Liver (tissue), 9 donors: Measurements from ENCODE around the gene MACROH2A1. TPM values are rescaled to one million over a fixed set of nuclear protein-coding genes. Genes with fewer than 3 reads are reported as not detected.

ENCODE experiments used
- DNase-seq: peaks from one replicate; pipeline ENCODE4 v3.0.0-alpha.2; 2017; ENCODE audit warnings: low spot score
- H3K27ac ChIP-seq, 2 donors: one replicate each; pipeline ENCODE4 v1.7.0; 2013; ENCODE audit warnings: inconsistent platforms in 2 of 2, low read length in 2 of 2, control low read depth in 1 of 2, low read depth in 1 of 2, mild to moderate bottlenecking in 1 of 2
- H3K27me3 ChIP-seq, 4 donors: one replicate each; pipeline versions ENCODE4 v1.6.1 to v1.7.0; 2013; ENCODE audit warnings: low read length in 3 of 4, inconsistent platforms in 1 of 4, mild to moderate bottlenecking in 1 of 4, moderate library complexity in 1 of 4; ENCODE audit not compliant: control insufficient read depth in 4 of 4, insufficient read depth in 4 of 4
- H3K36me3 ChIP-seq, 4 donors: one replicate each; pipeline versions ENCODE4 v1.6.1 to v1.7.0; 2013; ENCODE audit warnings: low read length in 3 of 4, mild to moderate bottlenecking in 3 of 4, low read depth in 1 of 4, moderate library complexity in 1 of 4; ENCODE audit not compliant: control insufficient read depth in 4 of 4, insufficient read depth in 3 of 4
- H3K4me1 ChIP-seq, 4 donors: one replicate each; pipeline versions ENCODE4 v1.6.1 to v1.7.0; 2013; ENCODE audit warnings: low read length in 3 of 4, mild to moderate bottlenecking in 3 of 4, moderate library complexity in 1 of 4; ENCODE audit not compliant: control insufficient read depth in 4 of 4, insufficient read depth in 4 of 4
- H3K4me3 ChIP-seq, 3 donors: one replicate each; pipeline versions ENCODE4 v1.6.1 to v1.7.0; 2013; ENCODE audit warnings: low read length in 3 of 3, control low read depth in 1 of 3, low read depth in 1 of 3, mild to moderate bottlenecking in 1 of 3
- H3K9ac ChIP-seq, 2 donors: one replicate each; pipeline ENCODE4 v1.7.0; 2013; ENCODE audit warnings: low read length in 2 of 2, mild to moderate bottlenecking in 2 of 2, moderate library complexity in 2 of 2, control low read depth in 1 of 2, low read depth in 1 of 2
- H3K9me3 ChIP-seq, 4 donors: one replicate each; pipeline versions ENCODE4 v1.6.1 to v1.7.0; 2013; ENCODE audit warnings: low read length in 3 of 4; ENCODE audit not compliant: control insufficient read depth in 4 of 4
- EGR1 ChIP-seq, 2 donors: IDR thresholded peaks; 2 replicates each; pipeline ENCODE4 v1.6.1; 2016 to 2018; ENCODE audit warnings: antibody characterized with exemption in 2 of 2, low read depth in 2 of 2
- FOXA1 ChIP-seq: IDR thresholded peaks from 2 replicates; pipeline ENCODE4 v1.6.1; 2016; ENCODE audit warnings: antibody characterized with exemption
- FOXA2 ChIP-seq: IDR thresholded peaks from 2 replicates; pipeline ENCODE4 v1.6.1; 2016; ENCODE audit warnings: antibody characterized with exemption
- GABPA ChIP-seq, 2 donors: IDR thresholded peaks in 1 of 2; conservative IDR thresholded peaks in 1 of 2; 2 replicates each; pipeline ENCODE4 v1.6.1; 2016; ENCODE audit warnings: antibody characterized with exemption in 2 of 2, mild to moderate bottlenecking in 1 of 2, moderate library complexity in 1 of 2
- HNF4A ChIP-seq, 2 donors: conservative IDR thresholded peaks; 2 replicates each; pipeline ENCODE4 v1.6.1; 2016; ENCODE audit warnings: antibody characterized with exemption in 2 of 2, mild to moderate bottlenecking in 2 of 2
- HNF4G ChIP-seq: IDR thresholded peaks from 2 replicates; pipeline ENCODE4 v1.6.1; 2016; ENCODE audit warnings: antibody characterized with exemption
- JUND ChIP-seq, 2 donors: IDR thresholded peaks; 2 replicates each; pipeline ENCODE4 v1.6.1; 2016; ENCODE audit warnings: antibody characterized with exemption in 2 of 2
- NR2F2 ChIP-seq: IDR thresholded peaks from 2 replicates; pipeline ENCODE4 v1.6.1; 2016; ENCODE audit warnings: antibody characterized with exemption
- REST ChIP-seq: IDR thresholded peaks from 2 replicates; pipeline ENCODE4 v1.6.1; 2016; ENCODE audit warnings: antibody characterized with exemption, mild to moderate bottlenecking
- RXRA ChIP-seq, 2 donors: IDR thresholded peaks; 2 replicates each; pipeline ENCODE4 v1.6.1; 2017 to 2018; ENCODE audit warnings: antibody characterized with exemption in 2 of 2, mild to moderate bottlenecking in 1 of 2
- SP1 ChIP-seq: IDR thresholded peaks from 2 replicates; pipeline ENCODE4 v1.6.1; 2018; ENCODE audit warnings: antibody characterized with exemption, mild to moderate bottlenecking
- TAF1 ChIP-seq: conservative IDR thresholded peaks from 2 replicates; pipeline ENCODE4 v1.6.1; 2016; ENCODE audit warnings: antibody characterized with exemption, mild to moderate bottlenecking
- YY1 ChIP-seq: IDR thresholded peaks from 2 replicates; pipeline ENCODE4 v1.6.1; 2016; ENCODE audit warnings: antibody characterized with exemption, mild to moderate bottlenecking
- WGBS: extraction: QIAGEN DNeasy Blood & Tissue Kit; methylation state at CpG from one replicate; pipeline ENCODE4 v1.1.7; 2013; 5-methylcytosine and 5-hydroxymethylcytosine counted together
- polyA plus RNA-seq, 2 donors: library from polyadenylated mRNA; stranded (reverse) in 1 of 2; unstranded in 1 of 2; fragments of 200-250 nt in 1 of 2; fragments of >200 nt in 1 of 2; fragmentation: Nextera tagmentation in 1 of 2; extraction: Ambion mirVana in 1 of 2; gene quantifications; one replicate each; pipeline versions ENCODE4 v1.2.1 to v1.2.3, GENCODE V29; 2013 to 2015
- total RNA-seq, 2 donors: library from RNA; depleted of rRNA; stranded (reverse); fragments of >200 nt; gene quantifications; one replicate each; pipeline ENCODE4 v1.2.3, GENCODE V29; 2014
- TF ChIP-seq, protein P1 (sequence below): fragments of 150-350 bp; IDR thresholded peaks from 2 replicates; pipeline ENCODE4 v1.5.1; 2017; ENCODE audit warnings: improper control_type of control experiment, low read depth, low read length; ENCODE audit not compliant: missing input control
- TF ChIP-seq, protein P2 (sequence below): IDR thresholded peaks from 2 replicates; pipeline ENCODE4 v1.6.1; 2016; ENCODE audit warnings: antibody characterized with exemption
- TF ChIP-seq, protein P3 (sequence below): IDR thresholded peaks from 2 replicates; pipeline ENCODE4 v1.6.1; 2016; ENCODE audit warnings: antibody characterized with exemption
- donor health status: healthy.
- donor health status: healthy.
- donor health status: healthy.
- donor health status: healthy.
- donor health status: healthy.

The MACROH2A1 gene
- total and polyA plus RNA-seq, 4 donors = 33.7 to 113 (median 62.7) TPM

DNA sequence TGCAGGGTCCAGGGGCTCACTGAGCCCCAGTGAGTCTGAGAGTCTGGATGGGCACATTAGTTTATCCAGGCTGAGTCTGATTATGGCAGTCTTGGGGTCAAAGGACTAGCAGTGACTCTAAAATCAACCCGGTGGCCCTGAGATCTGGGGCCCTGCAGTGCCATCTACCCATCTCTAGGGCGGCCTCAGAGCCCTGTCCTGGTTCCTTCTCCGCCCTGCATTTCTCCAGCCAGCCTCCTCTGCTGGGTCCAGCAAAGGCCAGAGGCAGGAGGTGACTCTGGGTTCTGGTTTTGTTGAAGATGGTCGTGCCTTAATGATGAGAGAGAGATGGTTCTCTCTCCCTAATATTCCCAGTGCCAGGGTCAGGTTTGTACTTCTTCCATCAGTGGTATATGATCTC, 33.1 kb upstream of the MACROH2A1 start:
- Histone ChIP-seq H3K9me3 (peaks cover 0 to 12% (median 7%) of the 10 kb centered on the region in 4 donors), H3K9ac (no peak overlapping the region), H3K4me3 (no peak overlapping the region), H3K4me1 (no peaks in the 10 kb centered on the region), H3K36me3 (no peaks in the 10 kb centered on the region), H3K27me3 (no peaks in the 10 kb centered on the region), H3K27ac (no peak overlapping the region)
- TF ChIP-seq NR2F2 = no peak
- TF ChIP-seq, protein P1, sequence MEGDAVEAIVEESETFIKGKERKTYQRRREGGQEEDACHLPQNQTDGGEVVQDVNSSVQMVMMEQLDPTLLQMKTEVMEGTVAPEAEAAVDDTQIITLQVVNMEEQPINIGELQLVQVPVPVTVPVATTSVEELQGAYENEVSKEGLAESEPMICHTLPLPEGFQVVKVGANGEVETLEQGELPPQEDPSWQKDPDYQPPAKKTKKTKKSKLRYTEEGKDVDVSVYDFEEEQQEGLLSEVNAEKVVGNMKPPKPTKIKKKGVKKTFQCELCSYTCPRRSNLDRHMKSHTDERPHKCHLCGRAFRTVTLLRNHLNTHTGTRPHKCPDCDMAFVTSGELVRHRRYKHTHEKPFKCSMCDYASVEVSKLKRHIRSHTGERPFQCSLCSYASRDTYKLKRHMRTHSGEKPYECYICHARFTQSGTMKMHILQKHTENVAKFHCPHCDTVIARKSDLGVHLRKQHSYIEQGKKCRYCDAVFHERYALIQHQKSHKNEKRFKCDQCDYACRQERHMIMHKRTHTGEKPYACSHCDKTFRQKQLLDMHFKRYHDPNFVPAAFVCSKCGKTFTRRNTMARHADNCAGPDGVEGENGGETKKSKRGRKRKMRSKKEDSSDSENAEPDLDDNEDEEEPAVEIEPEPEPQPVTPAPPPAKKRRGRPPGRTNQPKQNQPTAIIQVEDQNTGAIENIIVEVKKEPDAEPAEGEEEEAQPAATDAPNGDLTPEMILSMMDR = no peak
- TF ChIP-seq RXRA (IDR thresholded peaks at IDR 0.05) = no peak
- TF ChIP-seq, protein P2, sequence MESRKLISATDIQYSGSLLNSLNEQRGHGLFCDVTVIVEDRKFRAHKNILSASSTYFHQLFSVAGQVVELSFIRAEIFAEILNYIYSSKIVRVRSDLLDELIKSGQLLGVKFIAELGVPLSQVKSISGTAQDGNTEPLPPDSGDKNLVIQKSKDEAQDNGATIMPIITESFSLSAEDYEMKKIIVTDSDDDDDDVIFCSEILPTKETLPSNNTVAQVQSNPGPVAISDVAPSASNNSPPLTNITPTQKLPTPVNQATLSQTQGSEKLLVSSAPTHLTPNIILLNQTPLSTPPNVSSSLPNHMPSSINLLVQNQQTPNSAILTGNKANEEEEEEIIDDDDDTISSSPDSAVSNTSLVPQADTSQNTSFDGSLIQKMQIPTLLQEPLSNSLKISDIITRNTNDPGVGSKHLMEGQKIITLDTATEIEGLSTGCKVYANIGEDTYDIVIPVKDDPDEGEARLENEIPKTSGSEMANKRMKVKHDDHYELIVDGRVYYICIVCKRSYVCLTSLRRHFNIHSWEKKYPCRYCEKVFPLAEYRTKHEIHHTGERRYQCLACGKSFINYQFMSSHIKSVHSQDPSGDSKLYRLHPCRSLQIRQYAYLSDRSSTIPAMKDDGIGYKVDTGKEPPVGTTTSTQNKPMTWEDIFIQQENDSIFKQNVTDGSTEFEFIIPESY = no peak
- TF ChIP-seq YY1 = no peak
- TF ChIP-seq GABPA (IDR thresholded peaks at IDR 0.05 in 1 of 2, conservative IDR thresholded peaks at IDR 0.05 in 1 of 2) = no peak
- TF ChIP-seq, protein P3, sequence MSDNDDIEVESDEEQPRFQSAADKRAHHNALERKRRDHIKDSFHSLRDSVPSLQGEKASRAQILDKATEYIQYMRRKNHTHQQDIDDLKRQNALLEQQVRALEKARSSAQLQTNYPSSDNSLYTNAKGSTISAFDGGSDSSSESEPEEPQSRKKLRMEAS = no peak
- no peak for TF ChIP-seq FOXA1
- no peak for TF ChIP-seq SP1
- no peak for TF ChIP-seq HNF4A (conservative IDR thresholded peaks at IDR 0.05)
- TF ChIP-seq JUND (IDR thresholded peaks at IDR 0.05) = no peak
- TF ChIP-seq TAF1 = no peak
- no peak for DNase-seq
- 84% methylated on average over 4 of the region's 4 CpGs for WGBS

DNA sequence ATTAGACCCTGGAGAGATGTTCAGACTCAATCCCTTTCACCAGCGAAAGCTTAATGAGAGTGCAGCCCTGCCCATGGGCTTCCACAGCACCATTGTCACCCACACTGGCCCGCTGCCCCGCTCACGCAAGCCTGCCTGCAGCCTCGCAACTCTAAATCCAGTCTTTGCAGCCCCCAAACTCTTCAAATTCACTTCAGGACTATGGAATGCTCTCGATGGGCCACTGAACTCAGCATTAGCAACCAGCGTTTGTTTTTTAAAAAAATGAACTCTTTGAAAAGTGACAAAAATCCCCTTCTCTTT, 31.1 kb upstream of the MACROH2A1 start:
- DNase-seq = no peak
- no peak overlapping the region for H3K9ac ChIP-seq
- WGBS = 89% methylated on average over 7 of the region's 7 CpGs
- no peak overlapping the region for H3K27ac ChIP-seq
- no peak overlapping the region for H3K4me3 ChIP-seq
- H3K9me3 ChIP-seq = peaks cover 0 to 12% (median 7%) of the 10 kb centered on the region in 4 donors
- H3K36me3 ChIP-seq = no peaks in the 10 kb centered on the region
- no peak for TF ChIP-seq HNF4A (conservative IDR thresholded peaks at IDR 0.05)
- no peak for TF ChIP-seq NR2F2
- TF ChIP-seq GABPA (IDR thresholded peaks at IDR 0.05 in 1 of 2, conservative IDR thresholded peaks at IDR 0.05 in 1 of 2) = no peak
- TF ChIP-seq, protein P2 = no peak
- TF ChIP-seq FOXA2 = no peak
- no peak for TF ChIP-seq FOXA1
- no peak for TF ChIP-seq REST
- TF ChIP-seq, protein P1 = no peak
- no peak for TF ChIP-seq YY1
- TF ChIP-seq, protein P3 = no peak
- no peak for TF ChIP-seq EGR1 (IDR thresholded peaks at IDR 0.05; ENCODE audit: low read depth in 2 of 2)
- no peak for TF ChIP-seq HNF4G
- no peak for TF ChIP-seq RXRA (IDR thresholded peaks at IDR 0.05)
- TF ChIP-seq TAF1 = no peak
- no peaks in the 10 kb centered on the region for H3K4me1 ChIP-seq
- no peaks in the 10 kb centered on the region for H3K27me3 ChIP-seq
